ENCODE results near the gene IGSF11. TPM values are rescaled to one million over a fixed set of nuclear protein-coding genes. Genes with fewer than 3 reads are reported as not detected.

IGSF11 gene
- polyA plus RNA-seq, 1 donor (not counting 4 experiments of a cell fraction or from before 2014, with no cell fraction given) = 0.68 TPM

DNA sequence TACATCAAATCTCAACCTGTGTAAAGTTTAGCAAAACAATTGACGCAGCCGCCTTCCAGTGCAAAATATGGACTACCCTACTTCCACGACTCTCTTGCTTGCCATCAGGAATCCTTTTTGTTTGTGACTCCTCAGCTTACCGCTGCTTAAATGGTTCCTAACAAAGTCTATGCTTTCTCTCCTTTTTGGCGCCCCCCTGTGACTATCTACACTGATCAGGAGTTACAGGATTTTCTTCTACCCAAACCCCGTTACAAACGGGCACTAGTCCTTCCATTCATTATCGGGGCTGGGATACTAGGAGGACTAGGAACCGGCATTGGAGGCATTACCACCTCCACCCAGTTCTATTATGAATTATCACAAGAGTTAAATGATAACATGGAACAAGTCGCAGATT is 184.0 kb downstream of the IGSF11 start:
- dilution Hi-C loops (cut with MboI; ENCODE audit: extremely low pct_ligation_motif_present, low sequenced_read_pairs) = no loop called here
- no peaks in the 10 kb centered on the region for H3K9me3 ChIP-seq (ENCODE audit: control insufficient read depth, low read depth, low read length)
- no peak for DNase-seq (ENCODE audit: low read depth, low spot score)
- no peaks in the 10 kb centered on the region for H3K9me1 ChIP-seq (ENCODE audit: control insufficient read depth, extremely low read depth, insufficient read depth, low read length)
- H3K27ac ChIP-seq (ENCODE audit: control insufficient read depth, insufficient read depth, low read length) = no peak overlapping the region
- H3K9ac ChIP-seq (ENCODE audit: control insufficient read depth, extremely low read depth, insufficient read depth, low read length) = no peak overlapping the region
- no peaks in the 10 kb centered on the region for H3K79me2 ChIP-seq (ENCODE audit: control insufficient read depth, insufficient read depth, low read length)
- no peaks in the 10 kb centered on the region for H3K4me1 ChIP-seq (ENCODE audit: control insufficient read depth, extremely low read depth, insufficient read depth, low read length)
- H3K27me3 ChIP-seq (ENCODE audit: control insufficient read depth, extremely low read depth, insufficient read depth, low read length) = no peaks in the 10 kb centered on the region
- FAIRE-seq = no peak
- H3K36me3 ChIP-seq (ENCODE audit: control insufficient read depth in 2 of 2, extremely low read depth in 1 of 2, insufficient read depth in 2 of 2, low read length in 2 of 2) = no peaks in the 10 kb centered on the region
- TF ChIP-seq EZH2 (IDR thresholded peaks at IDR 0.05; ENCODE audit: low read length) = no peak
- TF ChIP-seq, protein P1, sequence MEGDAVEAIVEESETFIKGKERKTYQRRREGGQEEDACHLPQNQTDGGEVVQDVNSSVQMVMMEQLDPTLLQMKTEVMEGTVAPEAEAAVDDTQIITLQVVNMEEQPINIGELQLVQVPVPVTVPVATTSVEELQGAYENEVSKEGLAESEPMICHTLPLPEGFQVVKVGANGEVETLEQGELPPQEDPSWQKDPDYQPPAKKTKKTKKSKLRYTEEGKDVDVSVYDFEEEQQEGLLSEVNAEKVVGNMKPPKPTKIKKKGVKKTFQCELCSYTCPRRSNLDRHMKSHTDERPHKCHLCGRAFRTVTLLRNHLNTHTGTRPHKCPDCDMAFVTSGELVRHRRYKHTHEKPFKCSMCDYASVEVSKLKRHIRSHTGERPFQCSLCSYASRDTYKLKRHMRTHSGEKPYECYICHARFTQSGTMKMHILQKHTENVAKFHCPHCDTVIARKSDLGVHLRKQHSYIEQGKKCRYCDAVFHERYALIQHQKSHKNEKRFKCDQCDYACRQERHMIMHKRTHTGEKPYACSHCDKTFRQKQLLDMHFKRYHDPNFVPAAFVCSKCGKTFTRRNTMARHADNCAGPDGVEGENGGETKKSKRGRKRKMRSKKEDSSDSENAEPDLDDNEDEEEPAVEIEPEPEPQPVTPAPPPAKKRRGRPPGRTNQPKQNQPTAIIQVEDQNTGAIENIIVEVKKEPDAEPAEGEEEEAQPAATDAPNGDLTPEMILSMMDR (optimal IDR thresholded peaks at IDR 0.05 in 1 of 3, IDR thresholded peaks at IDR 0.05 in 1 of 3, conservative IDR thresholded peaks at IDR 0.05 in 1 of 3; ENCODE audit: extremely low read depth in 1 of 3, insufficient read depth in 2 of 3, low read length in 3 of 3) = no peak
- H3K4me2 ChIP-seq (ENCODE audit: control insufficient read depth, extremely low read depth, insufficient read depth, low read depth, low read length) = no peak overlapping the region
- H2AFZ ChIP-seq (ENCODE audit: control insufficient read depth, low read length) = no peak overlapping the region
- H3K4me3 ChIP-seq (ENCODE audit: control insufficient read depth in 2 of 3, extremely low read depth in 1 of 3, insufficient read depth in 2 of 3, low read depth in 1 of 3, low read length in 3 of 3) = no peak overlapping the region
- no peaks in the 10 kb centered on the region for H4K20me1 ChIP-seq (ENCODE audit: control insufficient read depth, extremely low read depth, insufficient read depth, low read length)

Other genes with a start within 250 kb of the IGSF11 start
- gene TEX55, start 111.3 kb upstream of the IGSF11 start, polyA plus RNA-seq = not detected in 3 replicates
- gene UPK1B, start 138.8 kb upstream of the IGSF11 start, polyA plus RNA-seq = 23.7 to 82.5 TPM (median 54.6 TPM) in 3 replicates
- gene B4GALT4, start 206.0 kb upstream of the IGSF11 start, polyA plus RNA-seq = 26.0 to 43.3 TPM (median 29.4 TPM) in 3 replicates